ENCODE data around the gene UBE2E2.
"Not testable (repeated sequence)": the region's sequence is repeated elsewhere in the genome, so short reads cannot be mapped to it uniquely, and the experiment has no call there.

Gene UBE2E2

GRCh38 chr3:23329471-23330105 is 126.5 kb downstream of the UBE2E2 start:
- DNase-seq (ENCODE audit: low spot score) = no peak

- DNase-seq (ENCODE audit: low spot score) = no peak
These were observed 127.4 kb downstream of the UBE2E2 start for GRCh38 chr3:23330568-23330967.

- DNase-seq (ENCODE audit: low spot score) = no peak
These were observed 128.2 kb downstream of the UBE2E2 start for GRCh38 chr3:23331141-23331935.

- no peak for DNase-seq (ENCODE audit: low spot score)
These were observed 130.5 kb downstream of the UBE2E2 start for GRCh38 chr3:23333633-23334032.

GRCh38 chr3:23336853-23337252 is 133.7 kb downstream of the UBE2E2 start:
- not testable (repeated sequence) for DNase-seq (ENCODE audit: low spot score)

- DNase-seq (ENCODE audit: low spot score) = peak; percentile 62
These were observed 138.2 kb downstream of the UBE2E2 start for GRCh38 chr3:23341147-23341838.

- DNase-seq (ENCODE audit: low spot score) = no peak
These were observed 139.2 kb downstream of the UBE2E2 start for GRCh38 chr3:23342343-23342742.

- no peak for DNase-seq (ENCODE audit: low spot score)
These were observed 140.4 kb downstream of the UBE2E2 start for GRCh38 chr3:23343509-23343908.

- DNase-seq (ENCODE audit: low spot score) = no peak
These were observed 141.8 kb downstream of the UBE2E2 start for GRCh38 chr3:23344886-23345285.

- not testable (repeated sequence) for DNase-seq (ENCODE audit: low spot score)
These were observed 146.3 kb downstream of the UBE2E2 start for GRCh38 chr3:23349444-23349843.

- DNase-seq (ENCODE audit: low spot score) = no peak
These were observed 153.0 kb downstream of the UBE2E2 start for GRCh38 chr3:23356169-23356568.

GRCh38 chr3:23356923-23357322 is 153.8 kb downstream of the UBE2E2 start:
- no peak for DNase-seq (ENCODE audit: low spot score)

GRCh38 chr3:23359116-23359515 is 156.0 kb downstream of the UBE2E2 start:
- DNase-seq (ENCODE audit: low spot score) = no peak

- no peak for DNase-seq (ENCODE audit: low spot score)
These were observed 161.9 kb downstream of the UBE2E2 start for GRCh38 chr3:23365066-23365465.

- DNase-seq (ENCODE audit: low spot score) = no peak
These were observed 165.6 kb downstream of the UBE2E2 start for GRCh38 chr3:23368731-23369130.

GRCh38 chr3:23372285-23372684 is 169.2 kb downstream of the UBE2E2 start:
- no peak for DNase-seq (ENCODE audit: low spot score)

- no peak for DNase-seq (ENCODE audit: low spot score)
These were observed 173.6 kb downstream of the UBE2E2 start for GRCh38 chr3:23376516-23377248.

- DNase-seq (ENCODE audit: low spot score) = peak; percentile 32
These were observed 175.0 kb downstream of the UBE2E2 start for GRCh38 chr3:23377928-23378672.

GRCh38 chr3:23383875-23384274 is 180.7 kb downstream of the UBE2E2 start:
- no peak for DNase-seq (ENCODE audit: low spot score)

- no peak for DNase-seq (ENCODE audit: low spot score)
These were observed 182.2 kb downstream of the UBE2E2 start for GRCh38 chr3:23385327-23385726.

GRCh38 chr3:23387286-23387918 is 184.3 kb downstream of the UBE2E2 start:
- DNase-seq (ENCODE audit: low spot score) = no peak

Measured in NAMALWA (cell line).